ACC112 (cell line): ENCODE measurements around the gene CEACAM5.

Experiments
- H2AFZ ChIP-seq: fragments of 200-600 bp; sonication (generic); one replicate; pipeline ENCODE4 v1.6.0; 2017; ENCODE audit warnings: antibody characterized with exemption, low read length; ENCODE audit not compliant: unreplicated experiment
- H3K27ac ChIP-seq: fragments of 200-600 bp; sonication (generic); 2 replicates; pipeline ENCODE4 v1.5.1; 2014; ENCODE audit warnings: low read depth, mild to moderate bottlenecking, antibody characterized with exemption, low read length, moderate library complexity
- H3K27me3 ChIP-seq: fragments of 200-600 bp; sonication (generic); 2 replicates; pipeline ENCODE4 v1.6.1; 2014; ENCODE audit warnings: mild to moderate bottlenecking, antibody characterized with exemption, low read length, moderate library complexity, mixed read lengths; ENCODE audit not compliant: insufficient read depth
- H3K36me3 ChIP-seq: fragments of 200-600 bp; sonication (generic); 2 replicates; pipeline ENCODE4 v1.6.1; 2016; ENCODE audit warnings: mild to moderate bottlenecking, antibody characterized with exemption, low read length, moderate library complexity, mixed read lengths; ENCODE audit not compliant: insufficient read depth
- H3K4me1 ChIP-seq: fragments of 200-600 bp; sonication (generic); one replicate; pipeline ENCODE4 v1.6.1; 2016; ENCODE audit warnings: low read length, mixed read lengths; ENCODE audit not compliant: insufficient read depth, unreplicated experiment, control insufficient read depth
- H3K4me3 ChIP-seq: fragments of 200-600 bp; sonication (generic); 2 replicates; pipeline ENCODE4 v1.5.1; 2014; ENCODE audit warnings: mild to moderate bottlenecking, low read depth, low read length
- H3K79me2 ChIP-seq: fragments of 200-600 bp; sonication (generic); one replicate; pipeline ENCODE4 v1.6.0; 2016; ENCODE audit warnings: low read length; ENCODE audit not compliant: control insufficient read depth, unreplicated experiment, insufficient read depth

Gene CEACAM5

GRCh38 chr19:41709951-41710645 is 1.7 kb downstream of the CEACAM5 start:
- Histone ChIP-seq H3K4me1 (no peaks in the 10 kb centered on the region), H3K79me2 (no peaks in the 10 kb centered on the region), H3K36me3 (no peaks in the 10 kb centered on the region), H2AFZ (no peak overlapping the region), H3K27ac (no peak overlapping the region), H3K4me3 (no peak overlapping the region), H3K27me3 (peaks cover 15% of the 10 kb centered on the region; the same call in 1 of the 2 replicates)

GRCh38 chr19:41711376-41712261 is 3.2 kb downstream of the CEACAM5 start:
- peaks cover 23% of the 10 kb centered on the region; the same call in 1 of the 2 replicates for H3K27me3 ChIP-seq
- H3K36me3 ChIP-seq, result no peaks in the 10 kb centered on the region
- no peak overlapping the region for H3K27ac ChIP-seq
- H2AFZ ChIP-seq, result no peak overlapping the region
- no peak overlapping the region for H3K4me3 ChIP-seq
- H3K79me2 ChIP-seq, result no peaks in the 10 kb centered on the region
- no peaks in the 10 kb centered on the region for H3K4me1 ChIP-seq

- Histone ChIP-seq H3K4me3 (no peak overlapping the region), H3K4me1 (no peaks in the 10 kb centered on the region), H3K27me3 (peaks cover 38% of the 10 kb centered on the region), H3K27ac (no peak overlapping the region), H3K79me2 (no peaks in the 10 kb centered on the region), H2AFZ (no peak overlapping the region), H3K36me3 (no peaks in the 10 kb centered on the region)
These were observed 6.2 kb downstream of the CEACAM5 start for GRCh38 chr19:41714598-41714997.

- H3K27ac ChIP-seq, result no peak overlapping the region
- no peaks in the 10 kb centered on the region for H3K36me3 ChIP-seq
- H2AFZ ChIP-seq, result no peak overlapping the region
- H3K27me3 ChIP-seq, result peaks cover 32% of the 10 kb centered on the region
- no peaks in the 10 kb centered on the region for H3K4me1 ChIP-seq
- H3K79me2 ChIP-seq, result no peaks in the 10 kb centered on the region
- H3K4me3 ChIP-seq, result no peak overlapping the region
These were observed 10.3 kb downstream of the CEACAM5 start for GRCh38 chr19:41718761-41719160.

- H3K4me1 ChIP-seq, result no peaks in the 10 kb centered on the region
- peaks cover 42% of the 10 kb centered on the region for H3K27me3 ChIP-seq
- H3K79me2 ChIP-seq, result no peaks in the 10 kb centered on the region
- H3K27ac ChIP-seq, result no peak overlapping the region
- no peak overlapping the region for H2AFZ ChIP-seq
- H3K4me3 ChIP-seq, result no peak overlapping the region
- no peaks in the 10 kb centered on the region for H3K36me3 ChIP-seq
These were observed 11.7 kb downstream of the CEACAM5 start for GRCh38 chr19:41720103-41720502.

- H3K36me3 ChIP-seq, result no peaks in the 10 kb centered on the region
- H3K4me3 ChIP-seq, result no peak overlapping the region
- H2AFZ ChIP-seq, result no peak overlapping the region
- peaks cover 41% of the 10 kb centered on the region for H3K27me3 ChIP-seq
- H3K79me2 ChIP-seq, result no peaks in the 10 kb centered on the region
- no peaks in the 10 kb centered on the region for H3K4me1 ChIP-seq
- H3K27ac ChIP-seq, result no peak overlapping the region
These were observed 18.1 kb downstream of the CEACAM5 start for GRCh38 chr19:41726493-41726892.

- no peak overlapping the region for H3K4me3 ChIP-seq
- peaks cover 43% of the 10 kb centered on the region for H3K27me3 ChIP-seq
- no peak overlapping the region for H2AFZ ChIP-seq
- no peak overlapping the region for H3K27ac ChIP-seq
- no peaks in the 10 kb centered on the region for H3K79me2 ChIP-seq
- no peaks in the 10 kb centered on the region for H3K4me1 ChIP-seq
- no peaks in the 10 kb centered on the region for H3K36me3 ChIP-seq
These were observed 25.7 kb downstream of the CEACAM5 start for GRCh38 chr19:41734156-41734555.

- no peaks in the 10 kb centered on the region for H3K36me3 ChIP-seq
- H3K79me2 ChIP-seq, result no peaks in the 10 kb centered on the region
- no peak overlapping the region for H3K27ac ChIP-seq
- no peak overlapping the region for H3K4me3 ChIP-seq
- H3K27me3 ChIP-seq, result peaks cover 48% of the 10 kb centered on the region
- no peaks in the 10 kb centered on the region for H3K4me1 ChIP-seq
- H2AFZ ChIP-seq, result no peak overlapping the region
These were observed 26.2 kb downstream of the CEACAM5 start for GRCh38 chr19:41734585-41734984.

GRCh38 chr19:41735071-41735600 is 26.7 kb downstream of the CEACAM5 start:
- Histone ChIP-seq H3K36me3 (no peaks in the 10 kb centered on the region), H2AFZ (no peak overlapping the region), H3K4me3 (no peak overlapping the region), H3K27me3 (peaks cover 53% of the 10 kb centered on the region), H3K27ac (no peak overlapping the region), H3K4me1 (no peaks in the 10 kb centered on the region), H3K79me2 (no peaks in the 10 kb centered on the region)

GRCh38 chr19:41739361-41739760 is 30.9 kb downstream of the CEACAM5 start:
- Histone ChIP-seq H3K79me2 (no peaks in the 10 kb centered on the region), H3K36me3 (no peaks in the 10 kb centered on the region), H3K27me3 (peaks cover 50% of the 10 kb centered on the region), H3K27ac (no peak overlapping the region), H2AFZ (no peak overlapping the region), H3K4me3 (no peak overlapping the region), H3K4me1 (no peaks in the 10 kb centered on the region)
